Left cardiac atrium (tissue), 4 donors: ENCODE results near the gene CMSS1. TPM values are rescaled to one million over a fixed set of nuclear protein-coding genes. Genes with fewer than 3 reads are reported as not detected.
A peak's percentile ranks its signal among the peaks of the same experiment; 100 is the strongest.

Experiments used
- ATAC-seq, 2 donors: fragments of 200-7000 bp; cut with Tn5 transposase; one replicate each; pipeline ENCODE4 v1.9.1; 2020; ENCODE audit warnings: mild to moderate bottlenecking in 2 of 2, moderate library complexity in 2 of 2
- DNase-seq: peaks from one replicate; pipeline ENCODE4 v3.0.0-alpha.2; 2020
- intact Hi-C, 2 donors: fragments of 100-400 bp; cut with DNase I; formaldehyde crosslinking; loops; one replicate each; pipeline versions ENCODE4 v1.14.1 to v1.15.1; 2022 to 2023
- total RNA-seq, 2 donors: library from RNA; stranded (reverse); fragmentation: NEBNext Ultra II Directional; extraction: Animal tissue kit (Norgen Biotek cat#: 25700); gene quantifications; one replicate each; pipeline ENCODE4 v1.2.1, GENCODE V29; 2021
- donor health status: DM: no; HTN: yes; CAD: no.
- donor health status: DM: no; HTN: yes; CAD: no; lungs with severe emphysema.
- donor health status: DM: yes; HTN: yes; CAD: no.
- donor health status: Dilated cardiomyopathy.

CMSS1 gene
- total RNA-seq, 2 donors from 2014 or later = 28.7 to 33.7 TPM

DNA sequence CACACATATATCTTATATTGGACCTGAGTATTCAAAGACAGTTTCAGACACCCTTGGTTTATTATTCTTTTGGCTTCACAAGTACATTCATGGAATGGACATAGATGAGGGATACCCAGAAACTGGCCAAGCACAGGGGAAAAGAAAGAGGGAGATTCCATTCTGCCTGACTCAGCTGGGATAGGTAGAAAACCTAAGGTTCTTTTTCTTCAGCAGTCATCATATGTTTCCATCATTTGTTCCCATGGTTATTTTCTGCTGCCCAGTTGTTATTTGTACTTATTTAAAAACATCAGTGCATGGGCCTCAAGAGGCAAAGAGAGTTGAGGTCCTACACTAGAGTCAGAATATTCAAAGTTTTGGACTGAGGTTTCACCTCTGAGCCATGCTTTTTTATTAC, 204.8 kb downstream of the CMSS1 start:
- ATAC-seq = no peak
- intact Hi-C loops = no loop called here

DNA sequence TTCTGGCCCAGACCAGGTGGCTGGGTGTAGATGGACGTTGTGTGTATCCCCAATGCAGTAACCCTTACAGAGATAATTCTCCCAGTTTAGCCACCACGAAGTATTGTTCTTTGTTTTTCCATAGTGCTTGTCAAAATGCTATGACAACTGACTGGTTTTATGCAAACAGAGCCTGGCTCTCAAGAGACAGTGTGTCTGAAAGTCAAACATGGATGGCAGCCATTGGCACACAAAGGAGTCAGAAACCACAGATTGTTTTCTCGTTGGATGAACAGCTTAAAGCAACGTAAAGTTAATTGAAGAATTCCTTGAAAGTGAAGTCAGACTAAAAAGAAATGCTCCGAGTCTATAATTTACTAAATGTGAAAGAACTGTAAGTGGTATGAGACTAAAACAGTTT, 205.5 kb downstream of the CMSS1 start:
- ATAC-seq (no peak), DNase-seq (no peak)
- intact Hi-C loops = no loop called here

More for the DNA sequence above, 204.8 kb downstream of the CMSS1 start:
- no peak for DNase-seq

DNA sequence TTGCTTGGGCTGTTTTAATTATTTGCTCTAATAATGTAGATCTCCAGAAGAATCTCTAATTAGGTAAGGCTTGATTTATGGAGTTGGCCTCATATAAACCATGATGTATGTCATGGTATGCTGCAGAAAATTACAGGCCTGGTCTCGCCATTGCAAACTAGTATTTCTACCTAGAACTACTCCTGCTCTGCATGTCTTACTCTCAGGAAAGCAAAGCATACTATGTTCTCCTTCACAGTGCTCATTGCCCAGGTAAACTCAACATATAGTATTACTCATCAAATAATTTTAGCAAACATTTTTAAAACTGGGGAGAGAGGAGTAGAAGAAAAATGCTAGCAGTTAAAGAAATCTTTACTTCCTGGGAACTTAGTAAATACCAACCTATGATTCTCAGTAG, 205.9 kb downstream of the CMSS1 start:
- intact Hi-C loops = no loop called here
- no peak for DNase-seq
- no peak for ATAC-seq

DNA sequence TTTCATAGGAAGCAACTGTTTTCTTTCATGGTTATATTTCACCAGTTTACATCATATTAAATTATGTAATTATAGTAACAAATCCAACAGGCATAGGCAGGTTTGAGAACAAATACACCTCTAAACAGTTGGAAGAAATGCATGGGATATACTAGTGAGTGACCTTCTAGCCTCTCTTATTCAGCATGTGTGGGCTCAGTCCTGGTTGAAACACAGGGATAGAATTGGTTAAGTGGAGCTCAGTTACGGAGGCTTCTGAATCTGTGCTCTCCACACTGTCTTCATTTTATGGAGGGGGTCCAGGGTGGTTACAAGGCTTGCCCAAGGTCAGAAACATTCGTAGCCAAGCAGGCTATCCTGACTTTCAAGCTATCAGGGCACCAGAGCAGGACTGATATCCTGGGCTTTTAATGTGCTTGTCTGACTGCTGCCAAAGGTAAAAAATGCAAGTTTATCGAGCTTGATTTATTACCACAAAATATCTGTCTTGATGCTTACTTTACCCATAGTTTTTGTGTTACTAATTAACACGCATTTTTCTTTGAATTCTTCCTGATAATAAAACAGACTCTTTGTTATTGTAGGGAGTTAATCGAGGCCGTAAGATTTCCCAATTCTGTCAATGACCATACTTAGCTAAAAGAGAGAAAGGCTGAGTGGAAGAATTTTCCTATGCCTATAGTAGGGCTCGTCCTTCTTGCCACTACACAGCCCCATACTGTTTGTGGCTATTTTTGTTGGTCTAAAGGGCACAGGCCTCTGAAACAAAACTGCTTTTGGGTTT, 207.1 kb downstream of the CMSS1 start:
- intact Hi-C loops = no loop called here
- peak; percentile 56 to 79 for ATAC-seq

DNA sequence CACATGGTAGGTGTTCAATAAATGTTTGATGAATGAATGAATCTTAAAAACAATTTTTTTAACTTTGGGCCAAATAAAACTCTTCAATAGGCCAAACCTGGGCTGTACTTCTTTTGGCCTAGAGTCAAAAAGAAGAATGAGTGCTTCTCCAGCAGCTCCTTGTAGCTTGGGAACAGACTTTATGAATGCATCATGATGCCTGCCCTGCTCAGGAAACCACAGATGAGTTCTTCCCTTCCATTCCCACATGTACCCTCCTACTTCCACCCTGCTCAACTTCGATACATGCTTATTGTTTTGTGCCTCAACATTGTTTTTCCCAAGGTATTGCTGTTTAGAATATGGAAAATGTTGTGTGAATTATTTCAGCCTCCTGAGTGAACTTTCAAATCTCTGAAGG, 209.7 kb downstream of the CMSS1 start:
- intact Hi-C loops = no loop called here
- DNase-seq = no peak
- ATAC-seq = no peak

More for the DNA sequence above, 207.1 kb downstream of the CMSS1 start:
- DNase-seq = no peak

DNA sequence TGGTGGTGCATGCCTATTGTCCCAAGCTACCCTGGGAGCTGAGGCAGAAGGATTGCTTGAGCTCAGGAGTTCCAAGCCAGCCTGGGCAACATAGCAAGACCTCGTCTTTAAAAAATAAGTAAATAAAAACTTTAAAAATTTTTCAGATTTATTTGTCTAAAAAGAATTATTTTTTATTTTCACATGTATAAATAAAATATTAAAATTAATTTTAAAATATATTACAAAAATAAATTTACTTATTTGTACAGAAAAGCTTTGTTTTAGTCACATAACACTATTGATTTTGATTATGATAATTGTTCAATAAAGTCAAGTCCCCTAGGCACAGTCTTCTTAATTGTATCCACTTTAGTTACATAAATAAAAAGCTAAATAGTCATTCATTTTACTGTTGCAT, 211.4 kb downstream of the CMSS1 start:
- DNase-seq (no peak), ATAC-seq (no peak)
- intact Hi-C loops = no loop called here

DNA sequence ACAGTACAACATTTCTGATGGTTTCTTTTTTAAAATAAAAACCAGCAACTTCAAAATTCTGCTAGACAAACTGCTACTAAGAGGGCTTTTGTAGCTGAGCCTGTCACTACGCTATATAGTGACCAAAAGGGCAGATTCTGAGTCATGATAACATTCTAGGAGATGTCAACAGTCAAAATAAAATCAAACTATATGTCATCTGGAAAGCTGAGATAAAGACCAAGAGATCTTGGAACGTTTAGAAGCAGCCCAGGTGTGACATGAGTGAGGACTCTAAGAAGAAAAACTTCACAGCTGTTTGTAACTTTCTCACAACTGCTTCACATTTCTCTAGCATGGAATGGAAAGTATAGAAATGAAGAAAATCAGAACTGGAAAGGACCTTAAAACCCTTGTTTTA, 212.0 kb downstream of the CMSS1 start:
- DNase-seq (no peak), ATAC-seq (no peak)
- intact Hi-C loops = no loop called here

DNA sequence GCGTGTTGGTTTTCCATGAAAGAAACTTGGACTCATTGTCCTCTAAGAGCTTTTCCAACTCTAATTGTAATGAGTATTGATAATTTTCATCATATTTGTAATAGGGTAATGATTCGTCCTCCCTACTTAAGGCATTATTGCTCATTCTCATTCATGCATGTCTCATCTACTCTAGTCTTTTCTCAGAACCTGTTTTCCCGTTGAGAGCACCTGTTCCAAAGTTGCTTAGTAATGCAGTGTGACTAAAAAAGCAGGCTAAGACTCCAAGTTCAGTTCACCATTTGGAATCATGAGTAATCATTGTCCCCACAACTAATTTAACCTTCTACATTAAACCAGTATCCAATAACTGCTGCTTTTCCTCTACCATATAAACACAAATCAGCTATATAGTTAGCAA, 212.7 kb downstream of the CMSS1 start:
- no peak for DNase-seq
- intact Hi-C loops = no loop called here
- ATAC-seq = no peak

DNA sequence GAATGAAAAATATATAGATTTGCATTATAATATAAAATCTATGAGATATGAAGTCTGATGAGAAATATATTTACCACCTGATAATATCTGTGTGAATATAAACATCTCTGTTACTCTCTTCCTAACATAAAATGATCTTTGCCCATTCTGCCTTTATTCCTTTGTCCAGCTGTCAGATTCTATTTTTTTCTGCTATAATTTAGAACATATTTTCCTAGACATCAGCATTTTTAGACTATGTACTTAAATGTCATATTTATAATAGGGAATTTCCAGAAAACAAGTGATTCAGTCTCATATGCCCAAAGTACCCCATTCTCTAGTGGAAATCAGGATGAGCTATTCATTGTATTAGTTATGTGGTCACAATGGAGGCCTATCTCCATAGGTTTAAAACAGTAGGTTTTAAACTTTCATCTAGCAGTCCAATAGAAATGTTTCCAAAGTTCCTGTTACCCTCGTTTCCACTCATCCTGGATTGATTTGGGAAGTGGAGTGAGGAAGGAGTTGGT, 213.3 kb downstream of the CMSS1 start:
- no peak for DNase-seq
- intact Hi-C loops = no loop called here
- no peak for ATAC-seq

DNA sequence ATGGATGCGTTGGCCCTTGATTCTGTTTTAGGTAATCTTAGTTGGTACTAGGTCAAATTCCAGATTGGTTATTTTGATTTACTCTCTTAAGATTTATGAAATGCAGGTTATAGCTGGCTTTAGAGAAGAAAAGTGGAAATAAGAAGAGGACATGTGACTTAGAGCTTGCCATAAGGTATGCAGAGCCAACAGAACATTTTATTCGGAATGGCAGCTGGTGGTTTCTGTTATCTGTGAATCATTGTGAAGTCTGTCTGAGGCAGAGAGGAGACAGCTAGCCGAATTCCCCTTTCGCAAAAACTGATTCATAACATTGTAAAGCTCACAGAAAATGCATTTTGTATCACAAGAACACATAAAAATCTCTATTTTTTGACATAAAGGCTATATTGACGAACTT, 214.6 kb downstream of the CMSS1 start:
- intact Hi-C loops = no loop called here
- ATAC-seq = peak in 1 of 2 donors; percentile 93

DNA sequence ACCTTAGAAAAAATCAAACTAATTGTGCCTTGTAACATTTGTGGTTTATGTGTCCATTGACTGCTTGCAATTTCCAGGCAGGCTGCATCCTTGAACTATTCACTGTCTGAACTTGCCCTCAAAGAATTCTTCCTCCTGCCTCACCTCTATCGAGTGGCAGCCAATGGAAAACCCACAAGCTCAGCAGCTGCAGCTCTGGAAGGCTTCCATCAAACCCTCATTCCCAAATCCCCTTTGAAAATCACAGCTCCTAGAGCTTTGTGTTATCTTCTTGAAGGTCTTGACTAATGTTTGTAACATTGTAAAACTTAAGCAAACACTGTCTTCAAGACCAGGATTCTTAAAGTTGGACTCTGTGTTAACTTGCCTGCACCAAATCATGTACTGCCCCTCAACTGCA, 215.5 kb downstream of the CMSS1 start:
- ATAC-seq = peak in 1 of 2 donors; percentile 83
- no peak for DNase-seq
- intact Hi-C loops = no loop called here

More for the DNA sequence above, 214.6 kb downstream of the CMSS1 start:
- DNase-seq = no peak

DNA sequence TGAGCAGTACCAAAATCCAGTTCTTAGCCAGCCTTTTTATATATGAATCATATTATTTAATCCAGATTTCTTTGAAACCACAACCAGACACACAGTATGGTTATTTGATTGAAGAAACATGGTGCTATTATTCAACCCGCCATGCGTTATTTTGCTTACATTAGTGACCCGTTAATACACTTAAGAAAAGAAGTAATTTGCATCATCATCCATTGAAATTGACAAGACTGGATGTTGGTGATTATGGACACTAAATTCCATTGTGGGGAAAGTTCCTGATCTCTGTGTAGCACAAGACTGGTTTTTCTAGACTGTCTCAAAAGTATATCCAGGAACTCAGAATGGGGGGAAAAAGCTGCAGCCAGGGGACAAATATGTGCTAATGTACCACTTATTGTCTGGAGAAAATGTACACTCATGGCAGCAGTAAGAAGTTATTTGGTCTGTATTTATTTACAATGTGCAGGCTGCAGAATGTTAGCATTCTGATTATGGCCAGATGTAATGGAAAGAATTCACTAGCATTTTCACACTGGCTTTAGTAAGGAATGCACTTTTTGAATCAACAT, 216.3 kb downstream of the CMSS1 start:
- intact Hi-C loops = no loop called here
- ATAC-seq (no peak), DNase-seq (no peak)

DNA sequence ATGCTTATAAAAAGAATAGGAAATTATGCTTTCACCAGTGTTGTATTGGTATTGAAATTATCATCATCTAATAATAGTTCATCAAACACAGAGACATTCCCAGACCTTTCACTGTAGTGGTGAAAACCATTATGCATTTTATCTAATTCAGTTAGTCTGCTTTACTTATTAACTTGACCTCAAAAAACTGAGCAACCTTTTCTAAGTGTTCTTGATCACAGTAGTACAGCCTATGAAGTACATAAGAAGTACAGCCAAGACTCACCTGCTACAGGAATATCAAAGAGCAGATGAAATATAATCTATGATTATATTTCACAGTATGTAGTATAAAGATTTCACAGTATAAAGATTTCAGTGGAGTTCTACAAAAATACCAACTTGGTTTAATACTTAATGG, 221.4 kb downstream of the CMSS1 start:
- DNase-seq = no peak
- no peak for ATAC-seq
- intact Hi-C loops = no loop called here

DNA sequence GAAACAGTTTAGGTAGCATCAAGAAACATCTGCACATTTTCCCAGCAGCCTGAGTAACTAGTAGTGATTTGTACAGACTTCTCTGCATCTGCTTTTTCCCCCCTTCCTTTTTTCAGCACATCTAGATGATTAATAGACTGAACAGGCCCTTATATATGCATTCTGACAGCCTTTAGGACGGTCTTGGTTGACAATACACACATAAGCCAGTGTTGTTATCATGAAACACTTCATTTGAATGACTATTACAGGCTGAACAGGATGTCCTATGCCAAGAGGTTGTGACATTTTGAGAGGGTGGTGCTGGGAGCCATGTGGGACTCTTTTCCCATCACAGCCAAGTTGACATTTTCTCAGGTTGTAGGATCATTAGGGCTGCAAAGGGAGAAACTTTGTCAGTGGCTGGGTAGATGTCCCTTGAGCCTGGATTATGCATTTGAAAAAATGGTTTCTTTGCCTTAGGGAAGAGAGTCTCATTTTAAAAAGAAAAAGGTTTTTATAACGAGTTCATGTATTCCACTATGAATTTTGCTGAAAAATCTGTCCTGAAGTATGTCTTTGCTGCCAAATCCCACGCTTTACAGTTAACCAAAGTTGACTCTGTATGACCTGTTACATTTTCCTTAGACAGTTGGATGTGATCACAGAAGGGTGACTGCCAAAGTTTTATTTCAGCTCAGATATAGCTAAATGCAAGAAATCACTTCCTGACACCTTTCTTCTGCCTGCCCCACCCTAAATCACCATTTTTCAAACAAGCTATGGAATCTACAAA, 223.0 kb downstream of the CMSS1 start:
- intact Hi-C loops = loop anchor here (10.0 kb wide), 3 partner anchors 86 to 166 kb away; no protein-coding TSS in a partner anchor
- ATAC-seq = peak; percentile 80 to 81
- DNase-seq = peak; percentile 43

DNA sequence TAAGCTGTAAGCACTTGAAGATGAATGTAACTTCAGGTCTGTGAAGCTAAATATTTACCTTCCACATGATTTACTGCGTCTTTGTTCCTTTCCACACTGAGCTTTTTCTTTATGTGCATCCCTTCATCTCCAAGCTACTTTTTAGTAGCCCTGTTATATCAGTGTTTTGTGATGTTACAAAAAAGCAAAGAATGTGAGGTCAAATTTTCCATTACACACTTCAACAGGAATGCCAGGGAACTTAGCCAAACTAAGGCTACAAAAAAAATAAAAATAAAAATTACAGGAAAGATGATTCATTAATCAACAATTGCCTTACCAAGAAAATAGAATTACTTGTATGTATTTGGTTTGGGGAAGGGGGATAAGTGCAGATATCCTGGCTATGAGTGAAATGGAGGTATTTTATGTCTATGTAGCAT, 223.7 kb downstream of the CMSS1 start:
- DNase-seq = no peak
- intact Hi-C loops = loop anchor here (10.0 kb wide), 3 partner anchors 87 to 167 kb away; no protein-coding TSS in a partner anchor
- peak; percentile 61 to 70 for ATAC-seq

DNA sequence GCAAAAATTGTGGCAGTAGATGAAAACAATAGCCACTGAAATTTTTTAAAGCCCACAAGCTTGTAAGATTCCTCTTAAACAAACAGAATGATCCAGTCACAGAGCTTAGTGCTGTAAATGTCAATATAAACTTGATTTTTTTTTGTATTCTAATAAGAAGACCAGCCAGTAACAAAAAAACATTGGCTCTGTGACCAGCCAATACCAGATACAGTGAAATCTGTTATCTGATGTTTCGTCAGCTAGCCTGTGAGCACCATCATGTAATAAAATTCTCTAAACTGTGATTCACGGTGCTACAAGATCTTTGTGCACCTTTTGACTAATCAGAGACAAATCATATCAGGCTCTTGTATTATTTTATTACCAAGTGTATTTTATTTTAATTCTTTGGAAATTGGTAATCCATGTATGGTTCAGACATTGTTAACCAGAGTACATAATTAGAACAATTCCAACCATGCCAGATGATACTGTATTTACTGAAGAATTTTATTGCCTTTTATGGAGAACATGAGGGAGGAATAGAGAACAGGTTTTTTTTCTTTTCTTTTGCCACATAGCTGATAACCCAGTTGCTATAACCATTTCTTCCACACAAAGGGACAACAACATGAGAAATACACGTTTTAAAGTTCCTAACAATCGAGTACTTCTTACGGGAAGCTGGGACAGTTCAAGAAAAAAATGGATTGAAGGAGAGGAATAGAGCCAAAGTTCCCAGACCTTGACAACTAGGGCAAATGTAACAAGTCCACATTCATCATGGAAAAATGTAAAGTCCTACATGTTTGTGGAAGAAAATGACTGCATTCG, 224.7 kb downstream of the CMSS1 start:
- intact Hi-C loops = loop anchor here (10.0 kb wide), 3 partner anchors 88 to 168 kb away; no protein-coding TSS in a partner anchor
- DNase-seq (no peak), ATAC-seq (peak; percentile 21 to 59)

DNA sequence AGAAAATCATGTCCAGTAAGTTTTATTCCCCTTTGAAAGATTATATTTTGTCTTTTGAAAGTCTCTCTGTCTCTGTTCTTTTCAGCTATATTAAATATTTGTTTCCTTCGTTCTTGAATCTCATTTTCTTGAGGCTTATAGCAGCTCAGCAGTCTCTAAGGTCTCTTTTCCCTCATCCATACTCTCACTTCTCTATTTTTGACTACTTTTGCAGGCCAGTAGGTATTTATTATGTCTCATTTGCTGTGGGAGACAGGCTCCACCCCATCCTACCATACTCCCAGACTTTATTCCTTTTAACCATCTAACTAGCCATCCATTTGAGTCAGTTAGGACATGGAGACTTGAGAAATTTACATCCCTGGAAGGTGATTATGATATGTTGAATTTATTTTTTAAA, 225.6 kb downstream of the CMSS1 start:
- intact Hi-C loops = loop anchor here (10.0 kb wide), 3 partner anchors 88 to 168 kb away; no protein-coding TSS in a partner anchor
- no peak for DNase-seq
- no peak for ATAC-seq

DNA sequence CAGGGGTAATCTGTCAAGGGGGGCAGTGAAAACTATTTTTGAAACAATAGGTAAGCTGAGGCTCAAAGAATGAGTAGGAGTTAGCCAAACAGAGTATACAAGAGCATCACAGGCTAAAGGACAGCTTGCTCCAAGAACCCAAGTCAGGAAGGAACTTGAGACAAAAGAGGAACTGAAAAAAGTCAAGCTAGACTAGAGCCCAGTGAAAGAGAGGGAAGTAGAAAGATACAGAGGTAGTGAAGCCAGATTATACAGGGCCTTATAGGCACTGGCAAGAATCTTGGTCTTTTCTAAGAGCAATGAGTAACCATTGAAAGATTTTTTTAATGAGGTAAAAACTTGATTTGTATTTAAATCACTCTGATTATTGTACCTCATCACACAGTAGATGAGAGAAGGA, 226.7 kb downstream of the CMSS1 start:
- no peak for DNase-seq
- no peak for ATAC-seq
- intact Hi-C loops = loop anchor here (10.0 kb wide), 3 partner anchors 90 to 170 kb away; no protein-coding TSS in a partner anchor

DNA sequence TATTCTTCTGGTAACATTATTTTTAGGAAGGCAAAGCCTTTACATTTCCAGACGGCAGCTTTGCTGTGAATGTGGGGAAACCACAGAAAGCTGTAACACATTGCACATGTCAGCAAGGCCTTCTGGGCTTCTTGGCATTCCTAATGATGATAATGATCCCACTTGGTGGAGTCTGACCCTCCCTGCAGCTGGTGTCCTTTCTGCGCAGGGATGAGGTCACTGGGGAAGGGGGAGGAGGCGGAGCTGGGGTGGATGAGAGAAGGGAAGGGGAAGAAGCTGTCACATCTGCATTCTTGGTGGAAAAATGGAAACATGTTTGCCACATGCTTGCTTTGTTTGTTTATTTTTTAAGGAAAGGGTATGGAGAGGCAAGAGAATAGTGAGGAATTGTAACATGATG, 228.0 kb downstream of the CMSS1 start:
- peak; percentile 48 to 80 for ATAC-seq
- intact Hi-C loops = loop anchor here (10.0 kb wide), 3 partner anchors 91 to 171 kb away; no protein-coding TSS in a partner anchor

More for the DNA sequence above, 228.0 kb downstream of the CMSS1 start:
- peak; percentile 66 for DNase-seq
